Eye (tissue), 1 donor: Measurements from ENCODE around the gene TRIM17.

Source experiments
- DNase-seq: peaks from one replicate; pipeline ENCODE4 v3.0.0-alpha.2; 2015

The TRIM17 gene

GRCh38 chr1:228378090-228378872 is 38.4 kb downstream of the TRIM17 start:
- DNase-seq, result peak; percentile 91

GRCh38 chr1:228377664-228378089 is 39.0 kb downstream of the TRIM17 start:
- DNase-seq, result no peak

- DNase-seq, result no peak
These were observed 39.7 kb downstream of the TRIM17 start for GRCh38 chr1:228376651-228377631.

- no peak for DNase-seq
These were observed 40.4 kb downstream of the TRIM17 start for GRCh38 chr1:228376262-228376628.

- DNase-seq, result no peak
These were observed 40.9 kb downstream of the TRIM17 start for GRCh38 chr1:228375578-228376261.

- no peak for DNase-seq
These were observed 41.7 kb downstream of the TRIM17 start for GRCh38 chr1:228374711-228375577.

- no peak for DNase-seq
These were observed 42.7 kb downstream of the TRIM17 start for GRCh38 chr1:228373681-228374571.

GRCh38 chr1:228373004-228373680 is 43.5 kb downstream of the TRIM17 start:
- no peak for DNase-seq

GRCh38 chr1:228372183-228373003 is 44.3 kb downstream of the TRIM17 start:
- no peak for DNase-seq

- no peak for DNase-seq
These were observed 44.9 kb downstream of the TRIM17 start for GRCh38 chr1:228371741-228372182.

- DNase-seq, result no peak
These were observed 45.5 kb downstream of the TRIM17 start for GRCh38 chr1:228370941-228371740.

- DNase-seq, result no peak
These were observed 46.2 kb downstream of the TRIM17 start for GRCh38 chr1:228370439-228370940.

GRCh38 chr1:228369608-228370438 is 46.8 kb downstream of the TRIM17 start:
- DNase-seq, result no peak

- no peak for DNase-seq
These were observed 47.7 kb downstream of the TRIM17 start for GRCh38 chr1:228368801-228369607.

GRCh38 chr1:228367798-228368791 is 48.6 kb downstream of the TRIM17 start:
- no peak for DNase-seq
